PC-3 (cell line): ENCODE measurements around the gene MIAT. TPM values are rescaled to one million over a fixed set of nuclear protein-coding genes. Genes with fewer than 3 reads are reported as not detected.

Experiments
- ATAC-seq: fragments of 200-7000 bp; cut with Tn5 transposase; 2 replicates; pipeline ENCODE4 v1.9.1; 2020; ENCODE audit warnings: mild to moderate bottlenecking, moderate library complexity
- BruUV-seq: library from RNA; stranded (reverse); fragments of 400-500 nt; replicated peaks from 2 replicates; lab custom pipeline; 2021; lab: Mats Ljungman, UMichigan
- CTCF ChIA-PET: fragments of 300-600 bp; sonication (Branson Sonifier 250); formaldehyde crosslinking; loops from one replicate; lab custom pipeline; 2022; ENCODE audit warnings: antibody characterized with exemption; lab: Charles Lee
- POLR2A ChIA-PET: fragments of 300-600 bp; sonication (Branson Sonifier 250); formaldehyde crosslinking; loops from one replicate; lab custom pipeline; 2022; ENCODE audit warnings: antibody characterized with exemption; ENCODE audit not compliant: unreplicated experiment; lab: Charles Lee
- DNase-seq: peaks from one replicate; pipeline ENCODE4 v3.0.0-alpha.2; 2015
- H2AFZ ChIP-seq: fragments of 300-600 bp; sonication (generic); 2 replicates; pipeline ENCODE4 v1.6.0; 2016; ENCODE audit warnings: antibody characterized with exemption, low read length
- H3F3A ChIP-seq: fragments of 300-600 bp; sonication (generic); one replicate; pipeline ENCODE4 v1.6.0; 2017; ENCODE audit warnings: antibody characterized with exemption, low read length, control low read depth, mild to moderate bottlenecking; ENCODE audit not compliant: unreplicated experiment
- H3K27ac ChIP-seq: fragments of 300-600 bp; sonication (generic); 2 replicates; pipeline ENCODE4 v1.5.1; 2016; ENCODE audit warnings: mild to moderate bottlenecking, low read length
- H3K27me3 ChIP-seq: fragments of 300-600 bp; sonication (generic); 2 replicates; pipeline ENCODE4 v1.6.1; 2016; ENCODE audit warnings: low read length, mixed read lengths
- H3K36me3 ChIP-seq: fragments of 300-600 bp; sonication (generic); 2 replicates; pipeline ENCODE4 v1.6.1; 2016; ENCODE audit warnings: low read depth, mixed run types, low read length, mixed read lengths
- H3K4me1 ChIP-seq: fragments of 300-600 bp; sonication (generic); 2 replicates; pipeline ENCODE4 v1.5.1; 2016; ENCODE audit warnings: low read length; ENCODE audit not compliant: insufficient read depth
- H3K4me2 ChIP-seq: fragments of 300-600 bp; sonication (generic); 2 replicates; pipeline ENCODE4 v1.6.0; 2016; ENCODE audit warnings: low read length
- H3K4me3 ChIP-seq: fragments of 300-600 bp; sonication (generic); 2 replicates; pipeline ENCODE4 v1.5.1; 2016; ENCODE audit warnings: mild to moderate bottlenecking, low read length, mixed read lengths
- H3K79me2 ChIP-seq: fragments of 300-600 bp; sonication (generic); 2 replicates; pipeline ENCODE4 v1.6.1; 2017; ENCODE audit warnings: low read length, mixed read lengths
- H3K9ac ChIP-seq: fragments of 300-600 bp; sonication (generic); 2 replicates; pipeline ENCODE4 v1.6.0; 2016; ENCODE audit warnings: mild to moderate bottlenecking, low read length
- H3K9me2 ChIP-seq: fragments of 300-600 bp; sonication (generic); replicated peaks from 2 replicates; pipeline ENCODE4 v1.6.1; 2016; ENCODE audit warnings: mixed run types, low read length, mixed read lengths
- H3K9me3 ChIP-seq: fragments of 300-600 bp; sonication (generic); 2 replicates; pipeline ENCODE4 v1.6.1; 2016; ENCODE audit warnings: low read length, mixed read lengths
- H4K20me1 ChIP-seq: fragments of 300-600 bp; sonication (generic); 2 replicates; pipeline ENCODE4 v1.6.1; 2016; ENCODE audit warnings: low read length, mixed read lengths
- EZH2 ChIP-seq: fragments of 300-600 bp; sonication (generic); IDR thresholded peaks from one replicate; pipeline ENCODE4 v1.6.1; 2017; ENCODE audit warnings: antibody characterized with exemption, mild to moderate bottlenecking, low read length; ENCODE audit not compliant: unreplicated experiment
- EZH2phosphoT487 ChIP-seq: fragments of 300-600 bp; sonication (generic); IDR thresholded peaks from 2 replicates; pipeline ENCODE4 v1.6.1; 2018; ENCODE audit warnings: mild to moderate bottlenecking, antibody characterized with exemption, low read length, borderline replicate concordance
- intact Hi-C: fragments of 100-400 bp; cut with micrococcal nuclease; formaldehyde crosslinking; loops from 2 replicates; pipeline ENCODE4 v1.9.0; 2023
- total RNA-seq: library from RNA; depleted of rRNA; stranded (reverse); fragments of >200 nt; gene quantifications from 2 replicates; pipeline ENCODE4 v1.2.3, GENCODE V29; 2014
- TF ChIP-seq, protein P1 (sequence below): fragments of 300-600 bp; sonication (generic); conservative IDR thresholded peaks from 2 replicates; pipeline ENCODE4 v1.5.1; 2017; ENCODE audit warnings: antibody characterized with exemption, low read depth, mild to moderate bottlenecking, low read length

Gene MIAT
- total RNA-seq, 1 experiment from 2014 or later = 0.15 TPM

DNA sequence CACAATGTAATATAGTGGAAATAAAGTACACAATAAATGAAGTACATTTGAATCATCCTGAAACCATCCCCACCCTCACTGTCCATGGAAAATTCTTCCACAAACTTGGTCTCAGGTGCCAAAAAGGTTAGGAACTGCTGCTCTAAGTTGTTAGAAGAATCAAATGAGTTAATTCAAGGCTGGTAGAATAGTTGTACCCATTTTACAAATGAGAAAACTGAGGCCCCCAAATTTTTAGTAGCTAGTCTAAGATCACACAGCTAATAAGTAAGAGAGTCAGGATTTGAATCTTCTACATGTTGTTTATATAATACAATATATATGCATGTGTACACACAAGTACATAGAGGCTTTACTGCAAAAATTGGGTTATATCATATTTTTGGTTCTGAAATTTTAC, 43.1 kb downstream of the MIAT start:
- Histone ChIP-seq H3K79me2 (no peaks in the 10 kb centered on the region), H3F3A (no peaks in the 10 kb centered on the region), H3K9me3 (no peaks in the 10 kb centered on the region), H3K4me1 (peaks cover 8% of the 10 kb centered on the region), H4K20me1 (no peaks in the 10 kb centered on the region; the same call in 1 of the 2 replicates), H3K4me2 (no peak overlapping the region), H3K36me3 (peaks cover 6% of the 10 kb centered on the region; the same call in 1 of the 2 replicates), H3K27me3 (no peaks in the 10 kb centered on the region), H3K4me3 (no peak overlapping the region), H3K9me2 (no peaks in the 10 kb centered on the region), H3K27ac (no peak overlapping the region), H2AFZ (no peak overlapping the region), H3K9ac (no peak overlapping the region)
- ChIA-PET CTCF (no interaction called here), POLR2A (no interaction called here)
- intact Hi-C loops = no loop called here
- DNase-seq (no peak), ATAC-seq (no peak)
- no TSS peak for BruUV-seq
- TF ChIP-seq, protein P1, sequence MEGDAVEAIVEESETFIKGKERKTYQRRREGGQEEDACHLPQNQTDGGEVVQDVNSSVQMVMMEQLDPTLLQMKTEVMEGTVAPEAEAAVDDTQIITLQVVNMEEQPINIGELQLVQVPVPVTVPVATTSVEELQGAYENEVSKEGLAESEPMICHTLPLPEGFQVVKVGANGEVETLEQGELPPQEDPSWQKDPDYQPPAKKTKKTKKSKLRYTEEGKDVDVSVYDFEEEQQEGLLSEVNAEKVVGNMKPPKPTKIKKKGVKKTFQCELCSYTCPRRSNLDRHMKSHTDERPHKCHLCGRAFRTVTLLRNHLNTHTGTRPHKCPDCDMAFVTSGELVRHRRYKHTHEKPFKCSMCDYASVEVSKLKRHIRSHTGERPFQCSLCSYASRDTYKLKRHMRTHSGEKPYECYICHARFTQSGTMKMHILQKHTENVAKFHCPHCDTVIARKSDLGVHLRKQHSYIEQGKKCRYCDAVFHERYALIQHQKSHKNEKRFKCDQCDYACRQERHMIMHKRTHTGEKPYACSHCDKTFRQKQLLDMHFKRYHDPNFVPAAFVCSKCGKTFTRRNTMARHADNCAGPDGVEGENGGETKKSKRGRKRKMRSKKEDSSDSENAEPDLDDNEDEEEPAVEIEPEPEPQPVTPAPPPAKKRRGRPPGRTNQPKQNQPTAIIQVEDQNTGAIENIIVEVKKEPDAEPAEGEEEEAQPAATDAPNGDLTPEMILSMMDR = no peak
- TF ChIP-seq EZH2phosphoT487 (no peak), EZH2 (no peak)

DNA sequence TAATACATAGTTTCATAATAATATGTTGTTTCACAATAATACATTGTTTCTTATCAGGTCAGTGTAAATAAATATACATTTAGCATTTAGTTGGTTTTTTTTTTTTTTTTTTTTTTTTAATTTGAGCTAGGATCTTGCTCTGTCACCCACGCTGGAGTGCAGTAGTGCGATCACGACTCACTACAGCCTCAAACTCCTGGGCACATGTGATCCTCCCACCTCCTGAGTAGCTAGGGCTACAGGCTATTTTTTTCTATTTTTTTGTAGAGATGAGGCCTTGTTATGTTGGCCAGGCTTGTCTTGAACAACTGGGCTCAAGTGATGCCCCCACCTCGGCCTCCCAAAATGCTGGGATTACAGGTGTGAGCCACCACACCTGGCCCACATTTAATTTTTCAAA, 43.5 kb downstream of the MIAT start:
- Histone ChIP-seq H4K20me1 (no peaks in the 10 kb centered on the region; the same call in 1 of the 2 replicates), H3K27me3 (no peaks in the 10 kb centered on the region), H3F3A (no peaks in the 10 kb centered on the region), H3K4me3 (no peak overlapping the region), H3K4me2 (no peak overlapping the region), H3K9me3 (no peaks in the 10 kb centered on the region), H2AFZ (no peak overlapping the region), H3K79me2 (no peaks in the 10 kb centered on the region), H3K27ac (no peak overlapping the region), H3K9ac (no peak overlapping the region), H3K9me2 (no peaks in the 10 kb centered on the region), H3K4me1 (peaks cover 8% of the 10 kb centered on the region), H3K36me3 (peaks cover 6% of the 10 kb centered on the region; the same call in 1 of the 2 replicates)
- ATAC-seq (no peak), DNase-seq (no peak)
- CTCF ChIA-PET = no interaction called here
- POLR2A ChIA-PET = no interaction called here
- no TSS peak for BruUV-seq
- TF ChIP-seq EZH2phosphoT487 (no peak), EZH2 (no peak)
- TF ChIP-seq, protein P1 = no peak
- intact Hi-C loops = no loop called here

DNA sequence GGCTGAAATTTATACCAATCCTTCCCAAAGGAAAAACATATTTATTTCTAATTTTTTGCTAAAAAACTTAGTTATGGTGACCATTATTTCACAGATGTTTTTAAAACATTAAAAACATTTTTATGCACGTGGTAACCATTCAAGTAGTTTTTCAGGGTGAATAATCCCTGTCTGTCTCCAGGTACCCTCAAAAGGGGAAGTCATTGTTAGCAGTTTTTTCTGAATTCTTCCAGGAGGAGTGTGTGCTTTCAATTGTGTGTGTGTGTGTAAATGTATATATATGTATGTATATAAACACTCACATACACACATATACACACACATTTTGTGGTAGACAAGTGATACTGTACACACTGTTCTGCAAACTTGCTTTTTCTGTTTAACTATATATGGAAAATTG, 43.9 kb downstream of the MIAT start:
- Histone ChIP-seq H3K9ac (no peak overlapping the region), H3K27me3 (no peaks in the 10 kb centered on the region), H3K4me1 (peaks cover 8% of the 10 kb centered on the region), H3K79me2 (no peaks in the 10 kb centered on the region), H3K27ac (no peak overlapping the region), H3K9me2 (no peaks in the 10 kb centered on the region), H3K9me3 (no peaks in the 10 kb centered on the region), H3K36me3 (peaks cover 6% of the 10 kb centered on the region; the same call in 1 of the 2 replicates), H4K20me1 (no peaks in the 10 kb centered on the region; the same call in 1 of the 2 replicates), H3K4me3 (no peak overlapping the region), H3F3A (no peaks in the 10 kb centered on the region), H2AFZ (no peak overlapping the region), H3K4me2 (no peak overlapping the region)
- no peak for TF ChIP-seq EZH2phosphoT487
- TF ChIP-seq, protein P1 = no peak
- no peak for TF ChIP-seq EZH2
- ATAC-seq (no peak), DNase-seq (no peak)
- ChIA-PET CTCF (no interaction called here), POLR2A (no interaction called here)
- intact Hi-C loops = no loop called here
- no TSS peak for BruUV-seq
